Thyroid gland (tissue), 4 donors: Measurements from ENCODE around the gene KCNIP3.

Experiments used
- POLR2A ChIP-seq, 2 donors: fragments of 450-650 bp; IDR thresholded peaks; one replicate each; pipeline ENCODE4 v1.6.1; 2017; ENCODE audit warnings: antibody characterized with exemption in 2 of 2, mild to moderate bottlenecking in 2 of 2, moderate library complexity in 1 of 2
- TF ChIP-seq, protein P1 (sequence below), 6 experiments: fragments of 200-600 bp in 3 of 6; fragments of 450-650 bp in 3 of 6; sonication (generic) in 3 of 6; IDR thresholded peaks; one replicate each; pipeline ENCODE4 v1.5.1; 2016 to 2019; ENCODE audit warnings: antibody characterized with exemption in 6 of 6, mild to moderate bottlenecking in 2 of 6, inconsistent platforms in 1 of 6, moderate library complexity in 1 of 6

DNA sequence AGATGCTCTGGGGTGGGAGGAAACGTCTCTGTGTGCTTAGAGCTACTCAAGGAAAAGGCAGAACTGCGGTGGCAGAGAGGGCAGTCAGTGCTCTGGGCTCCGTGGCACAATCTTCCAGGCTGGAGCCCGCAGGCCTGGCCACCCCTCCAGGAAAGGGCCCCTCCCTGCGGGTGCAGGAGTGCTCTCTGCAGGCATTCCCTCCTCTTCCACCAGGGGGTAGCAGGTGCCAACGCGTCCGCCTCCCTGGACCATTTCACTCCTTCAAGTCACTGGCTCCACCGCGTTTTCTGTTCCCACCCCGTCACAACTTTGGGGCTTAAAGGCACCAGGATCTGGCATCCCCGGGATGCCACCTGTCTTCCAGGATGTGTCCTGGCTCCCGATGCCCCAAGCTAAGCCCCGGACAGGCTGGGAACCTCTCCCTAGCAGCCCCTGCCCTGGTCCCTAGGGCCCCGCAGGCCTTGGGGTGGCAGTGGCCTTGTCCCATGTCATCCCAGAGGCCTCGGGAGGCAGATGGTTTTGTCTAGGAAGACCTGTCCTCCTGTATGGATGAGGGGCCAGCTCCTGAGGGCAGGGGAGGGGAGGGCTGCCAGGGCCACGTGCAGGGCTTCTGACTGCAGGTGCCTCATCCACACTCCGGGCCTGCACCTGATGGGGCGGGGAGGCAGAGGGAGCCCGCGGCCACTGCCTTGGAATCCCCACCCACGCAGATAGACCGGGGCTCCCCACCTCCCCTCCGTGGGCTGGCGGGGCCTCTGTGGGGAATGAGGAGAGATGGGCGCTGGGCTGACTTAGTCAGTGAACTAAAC is 26.4 kb downstream of the KCNIP3 start:
- no peak for TF ChIP-seq POLR2A (IDR thresholded peaks at IDR 0.05)
- TF ChIP-seq, protein P1, sequence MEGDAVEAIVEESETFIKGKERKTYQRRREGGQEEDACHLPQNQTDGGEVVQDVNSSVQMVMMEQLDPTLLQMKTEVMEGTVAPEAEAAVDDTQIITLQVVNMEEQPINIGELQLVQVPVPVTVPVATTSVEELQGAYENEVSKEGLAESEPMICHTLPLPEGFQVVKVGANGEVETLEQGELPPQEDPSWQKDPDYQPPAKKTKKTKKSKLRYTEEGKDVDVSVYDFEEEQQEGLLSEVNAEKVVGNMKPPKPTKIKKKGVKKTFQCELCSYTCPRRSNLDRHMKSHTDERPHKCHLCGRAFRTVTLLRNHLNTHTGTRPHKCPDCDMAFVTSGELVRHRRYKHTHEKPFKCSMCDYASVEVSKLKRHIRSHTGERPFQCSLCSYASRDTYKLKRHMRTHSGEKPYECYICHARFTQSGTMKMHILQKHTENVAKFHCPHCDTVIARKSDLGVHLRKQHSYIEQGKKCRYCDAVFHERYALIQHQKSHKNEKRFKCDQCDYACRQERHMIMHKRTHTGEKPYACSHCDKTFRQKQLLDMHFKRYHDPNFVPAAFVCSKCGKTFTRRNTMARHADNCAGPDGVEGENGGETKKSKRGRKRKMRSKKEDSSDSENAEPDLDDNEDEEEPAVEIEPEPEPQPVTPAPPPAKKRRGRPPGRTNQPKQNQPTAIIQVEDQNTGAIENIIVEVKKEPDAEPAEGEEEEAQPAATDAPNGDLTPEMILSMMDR (IDR thresholded peaks at IDR 0.05) = peak; percentile 42 to 74 (median 66)
